A673 (cell line): Measurements from ENCODE around the gene UGT1A9. TPM values are rescaled to one million over a fixed set of nuclear protein-coding genes. Genes with fewer than 3 reads are reported as not detected.

ENCODE experiments used
- BruUV-seq: library from RNA; stranded (reverse); fragments of 400-500 nt; replicated peaks from 2 replicates; lab custom pipeline; 2021; lab: Mats Ljungman, UMichigan
- CTCF ChIA-PET: fragments of 300-600 bp; sonication (Branson Sonifier 250); formaldehyde crosslinking; loops from one replicate; lab custom pipeline; 2022; ENCODE audit warnings: antibody characterized with exemption; lab: Charles Lee
- POLR2A ChIA-PET: fragments of 300-600 bp; sonication (Branson Sonifier 250); formaldehyde crosslinking; loops from one replicate; lab custom pipeline; 2022; ENCODE audit warnings: antibody characterized with exemption; ENCODE audit not compliant: low non-redundant PET; lab: Charles Lee
- DNase-seq: peaks from one replicate; pipeline ENCODE4 v3.0.0-alpha.2; 2015; ENCODE audit warnings: low spot score
- H3K27ac ChIP-seq: fragments of 200-600 bp; sonication (generic); 2 replicates; pipeline ENCODE4 v1.5.1; 2016; ENCODE audit warnings: mixed run types, low read depth, mild to moderate bottlenecking, mixed read lengths, antibody characterized with exemption, low read length; ENCODE audit not compliant: poor library complexity, severe bottlenecking
- H3K27me3 ChIP-seq: fragments of 200-600 bp; sonication (generic); replicated peaks from 2 replicates; pipeline ENCODE4 v1.6.1; 2017; ENCODE audit warnings: mixed run types, low read depth, mild to moderate bottlenecking, mixed read lengths, antibody characterized with exemption, low read length; ENCODE audit not compliant: insufficient read depth, poor library complexity
- H3K36me3 ChIP-seq: fragments of 200-600 bp; sonication (generic); 2 replicates; pipeline ENCODE4 v1.6.1; 2016; ENCODE audit warnings: mixed run types, mild to moderate bottlenecking, mixed read lengths, antibody characterized with exemption, low read length; ENCODE audit not compliant: insufficient read depth, poor library complexity, severe bottlenecking
- H3K4me1 ChIP-seq: fragments of 200-600 bp; sonication (generic); 2 replicates; pipeline ENCODE4 v1.6.1; 2017; ENCODE audit warnings: mixed run types, mild to moderate bottlenecking, mixed read lengths, antibody characterized with exemption, low read length; ENCODE audit not compliant: insufficient read depth, poor library complexity, severe bottlenecking
- H3K4me3 ChIP-seq: fragments of 200-600 bp; sonication (generic); 2 replicates; pipeline ENCODE4 v1.5.1; 2016; ENCODE audit warnings: low read depth, mixed run types, mild to moderate bottlenecking, mixed read lengths, low read length; ENCODE audit not compliant: poor library complexity, severe bottlenecking
- H3K9me3 ChIP-seq: fragments of 200-600 bp; sonication (generic); 2 replicates; pipeline ENCODE4 v1.6.1; 2016; ENCODE audit warnings: mixed run types, low read depth, mild to moderate bottlenecking, mixed read lengths, antibody characterized with exemption, low read length; ENCODE audit not compliant: poor library complexity, severe bottlenecking
- EZH2 ChIP-seq: fragments of 200-600 bp; sonication (generic); IDR thresholded peaks from 2 replicates; pipeline ENCODE4 v1.6.1; 2017; ENCODE audit warnings: borderline replicate concordance, low read depth, mild to moderate bottlenecking, mixed read lengths, antibody characterized with exemption, low read length; ENCODE audit not compliant: poor library complexity, severe bottlenecking
- intact Hi-C: fragments of 100-400 bp; cut with micrococcal nuclease; formaldehyde crosslinking; loops from one replicate; pipeline ENCODE4 v1.10.0; 2022; ENCODE audit not compliant: unreplicated experiment
- total RNA-seq: library from RNA; stranded (reverse); gene quantifications from 2 replicates; pipeline ENCODE4 v1.2.3, GENCODE V29; 2021
- TF ChIP-seq, protein P1 (sequence below): fragments of 300-800, 200-600 bp; sonication (generic); conservative IDR thresholded peaks from 2 replicates; pipeline ENCODE4 v1.5.1; 2017; ENCODE audit warnings: low read depth, mild to moderate bottlenecking, antibody characterized with exemption, low read length, moderate library complexity, mixed read lengths

The UGT1A9 gene
- total RNA-seq, 1 experiment from 2014 or later: not detected

GRCh38 chr2:233754872-233755611 lies 83.3 kb downstream of the UGT1A9 start:
- no peak for DNase-seq
- H3K4me3 ChIP-seq: no peak overlapping the region
- no peaks in the 10 kb centered on the region for H3K4me1 ChIP-seq
- intact Hi-C loops: no loop called here
- peaks cover 4% of the 10 kb centered on the region for H3K9me3 ChIP-seq
- H3K36me3 ChIP-seq: no peaks in the 10 kb centered on the region
- ChIA-PET POLR2A (no interaction called here), CTCF (no interaction called here)
- no peaks in the 10 kb centered on the region for H3K27me3 ChIP-seq
- no TSS peak for BruUV-seq
- no peak for TF ChIP-seq EZH2
- TF ChIP-seq, protein P1, sequence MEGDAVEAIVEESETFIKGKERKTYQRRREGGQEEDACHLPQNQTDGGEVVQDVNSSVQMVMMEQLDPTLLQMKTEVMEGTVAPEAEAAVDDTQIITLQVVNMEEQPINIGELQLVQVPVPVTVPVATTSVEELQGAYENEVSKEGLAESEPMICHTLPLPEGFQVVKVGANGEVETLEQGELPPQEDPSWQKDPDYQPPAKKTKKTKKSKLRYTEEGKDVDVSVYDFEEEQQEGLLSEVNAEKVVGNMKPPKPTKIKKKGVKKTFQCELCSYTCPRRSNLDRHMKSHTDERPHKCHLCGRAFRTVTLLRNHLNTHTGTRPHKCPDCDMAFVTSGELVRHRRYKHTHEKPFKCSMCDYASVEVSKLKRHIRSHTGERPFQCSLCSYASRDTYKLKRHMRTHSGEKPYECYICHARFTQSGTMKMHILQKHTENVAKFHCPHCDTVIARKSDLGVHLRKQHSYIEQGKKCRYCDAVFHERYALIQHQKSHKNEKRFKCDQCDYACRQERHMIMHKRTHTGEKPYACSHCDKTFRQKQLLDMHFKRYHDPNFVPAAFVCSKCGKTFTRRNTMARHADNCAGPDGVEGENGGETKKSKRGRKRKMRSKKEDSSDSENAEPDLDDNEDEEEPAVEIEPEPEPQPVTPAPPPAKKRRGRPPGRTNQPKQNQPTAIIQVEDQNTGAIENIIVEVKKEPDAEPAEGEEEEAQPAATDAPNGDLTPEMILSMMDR: no peak
- H3K27ac ChIP-seq: no peak overlapping the region

GRCh38 chr2:233756429-233757081 lies 84.9 kb downstream of the UGT1A9 start:
- Histone ChIP-seq H3K27ac (no peak overlapping the region), H3K27me3 (no peaks in the 10 kb centered on the region), H3K4me1 (no peaks in the 10 kb centered on the region), H3K4me3 (no peak overlapping the region), H3K9me3 (no peaks in the 10 kb centered on the region), H3K36me3 (no peaks in the 10 kb centered on the region)
- CTCF ChIA-PET: no interaction called here
- TF ChIP-seq, protein P1: no peak
- no peak for TF ChIP-seq EZH2
- intact Hi-C loops: no loop called here
- DNase-seq: no peak
- BruUV-seq: no TSS peak
- POLR2A ChIA-PET: no interaction called here

DNA sequence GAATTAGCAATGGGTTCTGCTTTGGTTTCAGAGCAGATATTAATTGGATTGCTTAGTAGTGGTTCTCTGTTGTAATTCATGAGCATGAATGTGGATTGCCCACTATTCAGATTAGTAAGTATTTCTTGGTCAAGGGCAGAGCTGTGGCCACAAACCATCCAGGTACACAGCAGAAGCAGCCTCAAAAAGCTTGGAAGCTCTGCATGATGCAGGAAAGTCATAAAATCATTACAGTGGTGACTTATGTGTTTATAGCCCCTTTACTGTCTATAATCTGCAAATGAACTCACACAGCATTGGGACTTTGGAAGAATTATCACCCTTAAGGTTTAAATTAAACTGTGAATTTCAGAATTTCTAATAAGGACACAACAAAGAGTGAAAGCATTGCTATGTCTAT lies 86.4 kb downstream of the UGT1A9 start:
- Histone ChIP-seq H3K27me3 (no peaks in the 10 kb centered on the region), H3K27ac (no peak overlapping the region), H3K4me3 (no peak overlapping the region), H3K36me3 (no peaks in the 10 kb centered on the region), H3K4me1 (no peaks in the 10 kb centered on the region), H3K9me3 (no peaks in the 10 kb centered on the region)
- no peak for DNase-seq
- no TSS peak for BruUV-seq
- TF ChIP-seq, protein P1: no peak
- no peak for TF ChIP-seq EZH2
- intact Hi-C loops: no loop called here
- CTCF ChIA-PET: no interaction called here
- POLR2A ChIA-PET: no interaction called here
